Prostate gland (tissue), 2 donors: Measurements from ENCODE around the gene GKN2. TPM values are rescaled to one million over a fixed set of nuclear protein-coding genes. Genes with fewer than 3 reads are reported as not detected.

ENCODE experiments used
- DNase-seq: peaks from one replicate; pipeline ENCODE4 v3.0.0-alpha.2; 2019; ENCODE audit warnings: low spot score
- H3K27ac ChIP-seq, 2 donors: fragments of 200-600 bp; sonication (generic); 2 replicates each; pipeline ENCODE4 v1.5.1; 2017 to 2019
- H3K27me3 ChIP-seq: fragments of 200-600 bp; sonication (generic); replicated peaks from 2 replicates; pipeline ENCODE4 v1.5.1; 2019; ENCODE audit not compliant: insufficient read depth
- H3K36me3 ChIP-seq, 2 donors: fragments of 200-600 bp; sonication (generic); 1 replicate in 1 of 2; 2 replicates in 1 of 2; pipeline versions ENCODE4 v1.5.1 to v1.8.1; 2017 to 2019
- H3K4me1 ChIP-seq: fragments of 200-600 bp; sonication (generic); replicated peaks from 2 replicates; pipeline ENCODE4 v1.5.1; 2019
- H3K4me3 ChIP-seq, 2 donors: fragments of 200-600 bp; sonication (generic); 2 replicates each; pipeline ENCODE4 v1.5.1; 2017 to 2019
- H3K9me3 ChIP-seq: fragments of 200-600 bp; sonication (generic); 2 replicates; pipeline ENCODE4 v1.5.1; 2017
- POLR2A ChIP-seq: fragments of 450-650 bp; IDR thresholded peaks from one replicate; pipeline ENCODE4 v1.6.1; 2016; ENCODE audit warnings: antibody characterized with exemption, mild to moderate bottlenecking
- POLR2AphosphoS5 ChIP-seq: sonication (generic); formaldehyde crosslinking; IDR thresholded peaks from one replicate; pipeline ENCODE4 v1.6.1; 2017; ENCODE audit warnings: antibody characterized with exemption
- WGBS: methylation state at CpG from one replicate; pipeline ENCODE4 v1.1.5; 2018; 5-methylcytosine and 5-hydroxymethylcytosine counted together
- intact Hi-C: fragments of 100-400 bp; cut with DNase I; formaldehyde crosslinking; loops from one replicate; pipeline ENCODE4 v1.14.2; 2022
- total RNA-seq, 2 donors: library from RNA; depleted of rRNA; stranded (reverse); fragments of >200 nt; gene quantifications; one replicate each; pipeline ENCODE4 v1.1.0, GENCODE V29; 2016
- TF ChIP-seq, protein P1 (sequence below), 4 experiments: fragments of 200-600 bp in 2 of 4; fragments of 450-650 bp in 2 of 4; sonication (generic) in 2 of 4; IDR thresholded peaks; 1 replicate in 3 of 4; 2 replicates in 1 of 4; pipeline ENCODE4 v1.5.1; 2016 to 2019; ENCODE audit warnings: antibody characterized with exemption in 4 of 4, mild to moderate bottlenecking in 2 of 4, moderate library complexity in 2 of 4

Gene GKN2
- total RNA-seq, 2 donors from 2014 or later = not detected

DNA sequence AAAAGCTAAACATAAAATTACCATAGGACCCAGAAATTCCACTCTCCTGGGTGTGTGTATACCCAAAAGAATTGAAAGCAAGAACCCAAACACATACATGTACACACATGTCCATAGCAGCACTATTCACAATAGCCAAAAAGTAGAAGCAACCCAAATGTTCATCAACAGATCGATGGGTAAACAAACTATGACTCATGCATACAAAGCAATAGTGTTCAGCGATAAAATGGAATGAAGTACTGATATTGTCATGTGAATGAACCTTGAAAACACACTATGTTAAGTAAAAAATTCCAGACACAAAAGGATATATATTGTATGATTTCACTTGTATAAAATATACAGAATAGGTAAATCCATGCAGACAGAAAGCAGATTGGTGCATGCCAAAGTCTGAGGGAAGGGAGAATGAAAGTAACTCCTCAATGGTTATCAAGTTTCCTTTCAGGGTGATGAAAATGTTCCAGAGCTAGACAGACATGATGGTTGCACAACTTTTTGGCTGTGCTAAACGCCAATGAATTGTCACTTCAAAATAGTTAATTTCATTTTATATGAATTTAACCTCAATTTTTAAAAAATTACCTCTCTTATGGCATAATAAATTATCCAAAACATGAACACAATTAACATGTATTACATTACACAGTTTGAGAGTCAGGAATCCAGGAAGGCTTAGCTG, 35.5 kb downstream of the GKN2 start:
- no peaks in the 10 kb centered on the region for H3K4me1 ChIP-seq
- intact Hi-C loops = no loop called here

DNA sequence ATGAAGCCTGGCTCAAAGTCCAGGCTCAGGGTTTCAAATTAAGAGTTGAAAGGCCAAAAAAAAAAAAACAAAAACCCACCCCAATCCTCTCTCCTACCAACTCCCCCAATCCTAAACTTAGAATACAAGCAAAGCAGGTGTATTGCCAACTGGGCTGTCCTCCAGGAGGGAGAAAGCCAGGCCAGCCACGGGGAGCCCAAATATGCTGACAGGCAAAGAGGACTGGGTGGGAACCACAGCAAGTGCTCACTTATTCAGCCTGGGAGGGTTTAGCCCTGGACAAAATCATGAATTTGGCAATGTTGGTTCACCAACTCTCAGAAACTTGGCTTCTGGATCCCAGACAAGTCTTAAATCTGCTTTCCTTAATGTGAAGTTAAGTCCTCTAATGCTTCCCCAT, 36.5 kb downstream of the GKN2 start:
- H3K9me3 ChIP-seq = no peaks in the 10 kb centered on the region
- DNase-seq = no peak
- no peak overlapping the region for H3K4me3 ChIP-seq
- no peak overlapping the region for H3K27ac ChIP-seq
- TF ChIP-seq POLR2AphosphoS5 (no peak), POLR2A (no peak)
- TF ChIP-seq, protein P1, sequence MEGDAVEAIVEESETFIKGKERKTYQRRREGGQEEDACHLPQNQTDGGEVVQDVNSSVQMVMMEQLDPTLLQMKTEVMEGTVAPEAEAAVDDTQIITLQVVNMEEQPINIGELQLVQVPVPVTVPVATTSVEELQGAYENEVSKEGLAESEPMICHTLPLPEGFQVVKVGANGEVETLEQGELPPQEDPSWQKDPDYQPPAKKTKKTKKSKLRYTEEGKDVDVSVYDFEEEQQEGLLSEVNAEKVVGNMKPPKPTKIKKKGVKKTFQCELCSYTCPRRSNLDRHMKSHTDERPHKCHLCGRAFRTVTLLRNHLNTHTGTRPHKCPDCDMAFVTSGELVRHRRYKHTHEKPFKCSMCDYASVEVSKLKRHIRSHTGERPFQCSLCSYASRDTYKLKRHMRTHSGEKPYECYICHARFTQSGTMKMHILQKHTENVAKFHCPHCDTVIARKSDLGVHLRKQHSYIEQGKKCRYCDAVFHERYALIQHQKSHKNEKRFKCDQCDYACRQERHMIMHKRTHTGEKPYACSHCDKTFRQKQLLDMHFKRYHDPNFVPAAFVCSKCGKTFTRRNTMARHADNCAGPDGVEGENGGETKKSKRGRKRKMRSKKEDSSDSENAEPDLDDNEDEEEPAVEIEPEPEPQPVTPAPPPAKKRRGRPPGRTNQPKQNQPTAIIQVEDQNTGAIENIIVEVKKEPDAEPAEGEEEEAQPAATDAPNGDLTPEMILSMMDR (IDR thresholded peaks at IDR 0.05) = no peak
- H3K27me3 ChIP-seq = no peaks in the 10 kb centered on the region
- no peaks in the 10 kb centered on the region for H3K4me1 ChIP-seq
- intact Hi-C loops = no loop called here
- 0% methylated on average over 1 of the region's 1 CpG for WGBS
- no peaks in the 10 kb centered on the region for H3K36me3 ChIP-seq

More for the DNA sequence above, 35.5 kb downstream of the GKN2 start:
- Histone ChIP-seq H3K4me3 (no peak overlapping the region), H3K27me3 (no peaks in the 10 kb centered on the region), H3K9me3 (no peaks in the 10 kb centered on the region), H3K27ac (no peak overlapping the region), H3K36me3 (no peaks in the 10 kb centered on the region)
- 52% methylated on average over 3 of the region's 3 CpGs for WGBS
- TF ChIP-seq, protein P1 (IDR thresholded peaks at IDR 0.05) = no peak
- TF ChIP-seq POLR2AphosphoS5 = no peak
- no peak for DNase-seq

DNA sequence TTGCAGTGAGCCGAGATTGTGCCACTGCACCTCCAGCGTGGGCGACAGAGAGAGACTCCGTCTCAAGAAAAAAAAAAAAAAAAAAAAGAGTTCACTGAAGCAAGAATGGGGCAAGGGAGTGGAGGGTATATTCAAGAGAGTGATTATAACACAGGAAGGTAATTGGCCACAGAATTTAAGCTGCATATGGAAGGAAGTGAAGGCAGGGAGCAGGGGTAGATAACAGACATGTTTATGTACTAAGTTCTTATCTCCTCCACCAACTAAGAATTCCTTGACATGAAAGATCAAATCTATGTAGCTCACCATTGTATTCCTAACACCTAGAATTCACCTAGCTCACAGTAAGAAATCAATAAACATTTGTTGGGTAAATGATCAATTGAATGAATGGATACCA, 37.3 kb downstream of the GKN2 start:
- DNase-seq = no peak
- WGBS = 92% methylated on average over 4 of the region's 4 CpGs
- intact Hi-C loops = no loop called here
- Histone ChIP-seq H3K36me3 (no peaks in the 10 kb centered on the region), H3K9me3 (no peaks in the 10 kb centered on the region), H3K4me1 (no peaks in the 10 kb centered on the region), H3K27ac (no peak overlapping the region), H3K27me3 (no peaks in the 10 kb centered on the region), H3K4me3 (no peak overlapping the region)
- TF ChIP-seq, protein P1 (IDR thresholded peaks at IDR 0.05) = no peak

DNA sequence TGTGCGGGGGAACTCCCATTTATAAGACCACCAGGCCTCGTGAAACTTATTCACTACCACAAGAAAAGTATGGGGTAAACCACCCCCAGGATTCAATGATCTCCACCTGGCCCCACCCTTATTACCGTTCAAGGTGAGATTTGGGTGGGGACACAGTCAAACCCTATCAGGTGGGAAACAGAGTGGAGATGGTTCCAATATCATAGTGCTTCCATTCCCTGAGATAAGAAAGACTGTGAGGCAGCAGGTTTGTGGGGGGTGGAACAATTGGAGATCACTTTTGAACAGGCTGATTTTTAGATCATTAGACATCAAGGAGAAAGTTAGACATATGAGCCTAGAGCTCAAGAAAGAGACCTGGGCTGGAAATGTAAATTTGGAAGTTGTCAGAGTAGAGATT, 39.3 kb downstream of the GKN2 start:
- WGBS = 92% methylated on average over 3 of the region's 3 CpGs
- intact Hi-C loops = no loop called here
- H3K4me1 ChIP-seq = no peaks in the 10 kb centered on the region
- no peak for DNase-seq
- H3K36me3 ChIP-seq = no peaks in the 10 kb centered on the region
- H3K4me3 ChIP-seq = no peak overlapping the region
- H3K27me3 ChIP-seq = no peaks in the 10 kb centered on the region
- no peaks in the 10 kb centered on the region for H3K9me3 ChIP-seq
- TF ChIP-seq, protein P1 (IDR thresholded peaks at IDR 0.05) = no peak
- TF ChIP-seq POLR2AphosphoS5 (no peak), POLR2A (no peak)
- H3K27ac ChIP-seq = no peak overlapping the region

DNA sequence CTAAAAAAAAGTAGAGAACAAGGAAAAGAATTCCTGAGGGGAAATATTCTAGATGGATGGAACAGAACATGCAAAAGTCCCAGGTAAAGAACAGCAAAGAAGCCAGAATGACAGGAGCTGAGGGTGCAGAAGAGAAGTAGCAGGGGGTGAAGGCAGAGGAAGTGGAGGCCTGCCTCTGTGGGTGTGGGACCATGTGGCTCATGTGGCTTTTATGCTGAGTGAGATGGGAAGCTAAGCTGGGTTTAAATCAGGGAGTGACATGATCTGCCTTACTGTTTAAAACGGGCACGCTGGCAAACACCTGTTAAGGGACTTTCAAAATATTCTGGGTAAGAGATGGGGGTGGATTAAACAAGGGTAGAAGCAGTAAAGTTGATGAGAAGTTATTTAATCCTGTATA, 40.0 kb downstream of the GKN2 start:
- no peaks in the 10 kb centered on the region for H3K36me3 ChIP-seq
- TF ChIP-seq, protein P1 (IDR thresholded peaks at IDR 0.05) = no peak
- TF ChIP-seq POLR2AphosphoS5 (no peak), POLR2A (no peak)
- H3K4me3 ChIP-seq = no peak overlapping the region
- no peaks in the 10 kb centered on the region for H3K4me1 ChIP-seq
- 44% methylated on average over 2 of the region's 2 CpGs for WGBS
- no peaks in the 10 kb centered on the region for H3K27me3 ChIP-seq
- intact Hi-C loops = no loop called here
- no peak overlapping the region for H3K27ac ChIP-seq
- DNase-seq = no peak
- no peaks in the 10 kb centered on the region for H3K9me3 ChIP-seq
